Gastroesophageal sphincter (tissue), 3 donors: ENCODE results near the gene EARS2.

Source experiments
- POLR2A ChIP-seq, 2 donors: fragments of 450-650 bp; IDR thresholded peaks; one replicate each; pipeline ENCODE4 v1.6.1; 2017; ENCODE audit warnings: antibody characterized with exemption in 2 of 2, mild to moderate bottlenecking in 2 of 2, moderate library complexity in 1 of 2
- POLR2AphosphoS5 ChIP-seq: sonication (generic); formaldehyde crosslinking; IDR thresholded peaks from one replicate; pipeline ENCODE4 v1.6.1; 2017; ENCODE audit warnings: antibody characterized with exemption
- TF ChIP-seq, protein P1 (sequence below), 4 experiments: fragments of 200-600 bp in 2 of 4; fragments of 450-650 bp in 2 of 4; sonication (generic) in 1 of 4; IDR thresholded peaks; one replicate each; pipeline ENCODE4 v1.5.1; 2017 to 2019; ENCODE audit warnings: antibody characterized with exemption in 4 of 4, mild to moderate bottlenecking in 2 of 4, moderate library complexity in 2 of 4

DNA sequence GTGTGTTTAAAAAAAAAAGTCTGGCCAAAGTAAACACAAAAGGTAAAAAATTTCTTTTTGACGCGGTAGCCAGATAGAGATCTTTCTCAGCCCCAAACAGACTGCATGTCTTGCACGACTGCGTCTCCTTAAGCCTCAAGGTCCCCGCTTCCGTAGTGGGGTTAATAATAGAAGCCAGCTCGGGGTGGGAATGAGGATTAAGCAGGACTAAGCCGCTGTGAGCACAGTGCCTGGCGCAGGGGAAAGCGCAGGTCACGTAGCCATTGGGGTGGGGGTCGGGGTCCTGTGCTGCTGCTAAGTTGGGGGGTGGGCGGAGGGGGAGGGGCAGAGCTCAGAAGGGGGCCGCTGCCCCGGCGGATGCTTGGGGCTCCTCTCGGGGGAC is 47.4 kb downstream of the EARS2 start:
- TF ChIP-seq, protein P1, sequence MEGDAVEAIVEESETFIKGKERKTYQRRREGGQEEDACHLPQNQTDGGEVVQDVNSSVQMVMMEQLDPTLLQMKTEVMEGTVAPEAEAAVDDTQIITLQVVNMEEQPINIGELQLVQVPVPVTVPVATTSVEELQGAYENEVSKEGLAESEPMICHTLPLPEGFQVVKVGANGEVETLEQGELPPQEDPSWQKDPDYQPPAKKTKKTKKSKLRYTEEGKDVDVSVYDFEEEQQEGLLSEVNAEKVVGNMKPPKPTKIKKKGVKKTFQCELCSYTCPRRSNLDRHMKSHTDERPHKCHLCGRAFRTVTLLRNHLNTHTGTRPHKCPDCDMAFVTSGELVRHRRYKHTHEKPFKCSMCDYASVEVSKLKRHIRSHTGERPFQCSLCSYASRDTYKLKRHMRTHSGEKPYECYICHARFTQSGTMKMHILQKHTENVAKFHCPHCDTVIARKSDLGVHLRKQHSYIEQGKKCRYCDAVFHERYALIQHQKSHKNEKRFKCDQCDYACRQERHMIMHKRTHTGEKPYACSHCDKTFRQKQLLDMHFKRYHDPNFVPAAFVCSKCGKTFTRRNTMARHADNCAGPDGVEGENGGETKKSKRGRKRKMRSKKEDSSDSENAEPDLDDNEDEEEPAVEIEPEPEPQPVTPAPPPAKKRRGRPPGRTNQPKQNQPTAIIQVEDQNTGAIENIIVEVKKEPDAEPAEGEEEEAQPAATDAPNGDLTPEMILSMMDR (IDR thresholded peaks at IDR 0.05) = no peak
- TF ChIP-seq POLR2A (IDR thresholded peaks at IDR 0.05) (no peak), POLR2AphosphoS5 (no peak)
